CD8-positive, alpha-beta memory T cell (primary cell): ENCODE results near the gene MPND. TPM values are rescaled to one million over a fixed set of nuclear protein-coding genes. Genes with fewer than 3 reads are reported as not detected.

Experiments
- CTCF ChIA-PET: fragments of 350-600 bp; sonication (Branson Sonifier 250); formaldehyde crosslinking; loops from one replicate; lab custom pipeline; 2021; ENCODE audit warnings: antibody characterized with exemption; lab: Charles Lee
- POLR2A ChIA-PET: fragments of 350-600 bp; sonication (Branson Sonifier 250); formaldehyde crosslinking; loops from one replicate; lab custom pipeline; 2021; ENCODE audit warnings: antibody characterized with exemption; lab: Charles Lee
- DNase-seq, 5 donors: peaks; one replicate each; pipeline versions ENCODE4 v3.0.0 to v3.0.0-alpha.2; 2020 to 2022; ENCODE audit warnings: mixed read lengths in 1 of 5
- H3K27ac ChIP-seq: one replicate; pipeline ENCODE4 v1.7.0; 2013; ENCODE audit warnings: low read depth, mild to moderate bottlenecking, low read length, moderate library complexity
- H3K27me3 ChIP-seq: 2 replicates; pipeline ENCODE4 v1.7.0; 2013; ENCODE audit warnings: low read length, mild to moderate bottlenecking; ENCODE audit not compliant: insufficient read depth, poor library complexity, severe bottlenecking
- H3K36me3 ChIP-seq: 2 replicates; pipeline ENCODE4 v1.7.0; 2013; ENCODE audit warnings: mild to moderate bottlenecking, low read length, moderate library complexity; ENCODE audit not compliant: insufficient read depth
- H3K4me1 ChIP-seq: 2 replicates; pipeline ENCODE4 v1.7.0; 2013; ENCODE audit warnings: mild to moderate bottlenecking, low read length, moderate library complexity; ENCODE audit not compliant: insufficient read depth
- H3K4me3 ChIP-seq: 2 replicates; pipeline ENCODE4 v1.7.0; 2013; ENCODE audit warnings: mild to moderate bottlenecking, low read length
- H3K9me3 ChIP-seq: 2 replicates; pipeline ENCODE4 v1.7.0; 2013; ENCODE audit warnings: mild to moderate bottlenecking, low read length
- H3K27ac Mint-ChIP-seq, 8 donors: one replicate each; pipeline ENCODE4 v1.8.0; 2020 to 2021; ENCODE audit warnings: mixed read lengths in 8 of 8, mild to moderate bottlenecking in 6 of 8, inconsistent platforms in 3 of 8, moderate library complexity in 3 of 8
- H3K27me3 Mint-ChIP-seq, 2 donors: one replicate each; pipeline ENCODE4 v1.8.0; 2020 to 2021; ENCODE audit warnings: mixed read lengths in 2 of 2, mild to moderate bottlenecking in 1 of 2, moderate library complexity in 1 of 2
- H3K36me3 Mint-ChIP-seq, 3 donors: one replicate each; pipeline ENCODE4 v1.8.0; 2020 to 2021; ENCODE audit warnings: mixed read lengths in 3 of 3, inconsistent platforms in 1 of 3, mild to moderate bottlenecking in 1 of 3
- H3K4me1 Mint-ChIP-seq, 3 donors: one replicate each; pipeline ENCODE4 v1.8.0; 2020 to 2021; ENCODE audit warnings: mixed read lengths in 3 of 3, inconsistent platforms in 1 of 3, mild to moderate bottlenecking in 1 of 3
- H3K4me3 Mint-ChIP-seq, 7 donors: one replicate each; pipeline ENCODE4 v1.8.0; 2020 to 2021; ENCODE audit warnings: mixed read lengths in 7 of 7, mild to moderate bottlenecking in 6 of 7, moderate library complexity in 4 of 7, inconsistent platforms in 2 of 7
- H3K9me3 Mint-ChIP-seq, 5 donors: one replicate each; pipeline ENCODE4 v1.8.0; 2020 to 2022; ENCODE audit warnings: mixed read lengths in 5 of 5, mild to moderate bottlenecking in 3 of 5, moderate library complexity in 2 of 5, inconsistent platforms in 1 of 5
- polyA plus RNA-seq: library from polyadenylated mRNA; unstranded; fragments of 300-500 nt; fragmentation: Illumina TruSeq; gene quantifications from one replicate; pipeline ENCODE4 v1.2.3, GENCODE V29; 2021
- total RNA-seq, 2 experiments: library from RNA; stranded (reverse); gene quantifications; one replicate each; pipeline ENCODE4 v1.2.3, GENCODE V29; 2021

The MPND gene
- total and polyA plus RNA-seq, 3 experiments from 2014 or later, result 8.4 to 18.3 (median 17.0) TPM

DNA sequence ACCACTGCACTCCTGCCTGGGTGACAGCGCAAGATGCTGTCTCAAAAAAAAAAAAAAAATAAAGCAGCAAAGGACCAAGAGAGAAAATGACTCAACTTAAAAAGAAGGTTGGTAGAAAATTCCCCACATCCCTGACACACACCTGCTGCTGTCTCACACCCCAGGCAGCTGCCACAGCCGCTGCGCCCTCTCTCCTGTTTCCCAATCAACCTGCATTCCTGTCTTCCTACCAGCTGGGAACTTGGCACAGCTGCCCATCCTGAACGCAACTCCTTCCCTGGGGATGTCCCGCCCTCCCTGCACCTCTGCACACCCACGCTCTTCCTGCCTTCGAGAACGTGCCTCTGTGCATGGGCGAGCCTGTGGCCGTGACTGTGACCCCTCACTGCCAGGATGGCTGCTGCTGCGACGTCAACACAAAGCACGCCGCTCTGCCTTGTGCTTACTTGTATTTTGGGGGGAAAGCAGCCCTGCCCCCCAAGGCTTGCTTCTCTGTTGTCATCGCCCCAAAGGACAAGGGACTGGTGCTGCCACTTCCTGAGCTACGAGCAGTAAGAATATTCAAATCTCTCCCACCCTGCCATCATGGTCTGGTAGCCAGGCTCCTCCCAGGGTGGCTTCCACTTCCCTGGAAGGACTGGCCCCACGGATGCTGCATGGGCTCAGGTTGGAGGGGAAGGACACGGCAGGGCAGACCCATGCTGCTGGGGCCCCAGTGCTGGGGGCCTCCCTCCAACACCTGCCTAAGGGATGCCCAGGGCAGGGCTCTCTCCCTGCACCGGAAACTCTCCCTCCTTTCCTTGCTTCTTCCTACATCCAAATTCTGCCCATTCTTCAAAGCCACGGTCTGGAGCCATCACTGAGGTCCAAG is 36.3 kb downstream of the MPND start:
- H3K36me3 ChIP-seq, result no peaks in the 10 kb centered on the region
- ChIA-PET CTCF (interaction anchor here (0.6 to 1.6 kb wide), 5 partner anchors 10 to 38 kb away, joined by 3 to 5 read pairs (median 4); no protein-coding TSS in a partner anchor), POLR2A (interaction anchor here (1.1 to 1.9 kb wide), 3 partner anchors 10 to 37 kb away, joined by 3 to 6 read pairs (median 4); partner anchors contain the start of gene SH3GL1)
- no peaks in the 10 kb centered on the region for H3K27me3 Mint-ChIP-seq
- H3K27ac Mint-ChIP-seq, result peak overlapping the region; percentile 86 to 99 (median 96)
- peaks cover 45% of the 10 kb centered on the region for H3K4me1 ChIP-seq
- H3K4me3 ChIP-seq, result peak overlapping the region; percentile 27
- H3K4me3 Mint-ChIP-seq, result peak overlapping the region; percentile 40 to 94 (median 87)
- H3K27me3 ChIP-seq, result no peaks in the 10 kb centered on the region
- H3K36me3 Mint-ChIP-seq, result peaks cover 0 to 17% (median 0%) of the 10 kb centered on the region in 3 donors
- H3K4me1 Mint-ChIP-seq, result peaks cover 44 to 72% (median 46%) of the 10 kb centered on the region in 3 donors
- H3K27ac ChIP-seq, result peak overlapping the region; percentile 40
- no peaks in the 10 kb centered on the region for H3K9me3 ChIP-seq
- no peaks in the 10 kb centered on the region for H3K9me3 Mint-ChIP-seq
- DNase-seq, result peak in 2 of 5 donors; percentile 17 to 56

DNA sequence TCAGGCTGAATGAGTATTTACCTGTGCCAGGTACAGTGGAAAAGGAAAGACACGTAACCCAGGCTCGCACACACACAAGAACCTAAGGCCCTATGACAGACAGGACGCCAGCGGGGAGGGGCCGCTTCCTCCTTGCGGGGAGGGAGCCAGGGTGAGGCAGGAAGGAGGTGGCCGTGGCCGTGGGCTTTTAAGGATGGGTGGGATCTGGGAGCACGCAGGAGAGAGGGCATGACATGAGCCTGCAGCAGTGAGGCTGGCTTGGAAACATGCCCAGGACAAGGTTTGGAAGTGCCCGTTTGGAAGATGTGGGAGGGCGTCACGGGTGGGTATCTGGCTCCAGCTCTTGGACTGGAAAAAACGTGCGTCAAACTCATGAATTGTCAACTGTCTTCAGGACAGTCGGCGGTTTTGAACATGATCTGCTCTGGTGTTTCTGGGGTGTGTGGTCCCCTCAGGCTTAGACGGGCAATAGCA is 36.9 kb downstream of the MPND start:
- Histone ChIP-seq H3K9me3 (no peaks in the 10 kb centered on the region), H3K4me3 (peak overlapping the region; percentile 27), H3K4me1 (peaks cover 45% of the 10 kb centered on the region), H3K36me3 (no peaks in the 10 kb centered on the region), H3K27ac (peak overlapping the region; percentile 40), H3K27me3 (no peaks in the 10 kb centered on the region)
- ChIA-PET CTCF (interaction anchor here (0.6 to 1.6 kb wide), 4 partner anchors 13 to 38 kb away, joined by 3 to 5 read pairs (median 4); no protein-coding TSS in a partner anchor), POLR2A (interaction anchor here (1.1 to 1.9 kb wide), 3 partner anchors 10 to 38 kb away, joined by 3 to 6 read pairs (median 4); partner anchors contain the start of gene SH3GL1)
- Mint-ChIP-seq H3K27me3 (no peaks in the 10 kb centered on the region), H3K36me3 (peaks cover 0 to 20% (median 0%) of the 10 kb centered on the region in 3 donors), H3K4me3 (peak overlapping the region; percentile 40 to 94 (median 87)), H3K27ac (peak overlapping the region; percentile 86 to 99 (median 96)), H3K4me1 (peaks cover 45 to 72% (median 46%) of the 10 kb centered on the region in 3 donors), H3K9me3 (no peaks in the 10 kb centered on the region)
- DNase-seq, result peak; percentile 42 to 72 (median 58)

- H3K27me3 ChIP-seq, result no peaks in the 10 kb centered on the region
These were observed 42.1 kb downstream of the MPND start for GRCh38 chr19:4385291-4386040.

GRCh38 chr19:4386041-4386782 is 42.9 kb downstream of the MPND start:
- Histone ChIP-seq H3K4me1 (peaks cover 19% of the 10 kb centered on the region), H3K36me3 (no peaks in the 10 kb centered on the region), H3K27ac (no peak overlapping the region), H3K27me3 (no peaks in the 10 kb centered on the region), H3K9me3 (no peaks in the 10 kb centered on the region), H3K4me3 (no peak overlapping the region)
- peaks cover 0 to 57% (median 3%) of the 10 kb centered on the region in 3 donors for H3K36me3 Mint-ChIP-seq
- no peaks in the 10 kb centered on the region for H3K27me3 Mint-ChIP-seq
- no peaks in the 10 kb centered on the region for H3K9me3 Mint-ChIP-seq
- ChIA-PET CTCF (interaction anchor here (1.0 kb wide), 1 partner anchor 16 kb away, joined by 3 read pairs; no protein-coding TSS in a partner anchor), POLR2A (no interaction called here)
- no peak overlapping the region for H3K4me3 Mint-ChIP-seq
- H3K4me1 Mint-ChIP-seq, result peaks cover 19 to 45% (median 22%) of the 10 kb centered on the region in 3 donors
- DNase-seq, result no peak
- peak overlapping the region in 1 of 8 donors; percentile 23 for H3K27ac Mint-ChIP-seq

More at GRCh38 chr19:4385291-4386040, 42.1 kb downstream of the MPND start:
- POLR2A ChIA-PET, result no interaction called here
- CTCF ChIA-PET, result interaction anchor here (1.7 kb wide), 1 partner anchor 32 kb away, joined by 3 read pairs; no protein-coding TSS in a partner anchor
- Mint-ChIP-seq H3K27me3 (no peaks in the 10 kb centered on the region), H3K27ac (peak overlapping the region in 2 of 8 donors; percentile 17 to 83), H3K9me3 (no peaks in the 10 kb centered on the region), H3K36me3 (peaks cover 0 to 54% (median 3%) of the 10 kb centered on the region in 3 donors), H3K4me3 (peak overlapping the region in 1 of 7 donors; percentile 18), H3K4me1 (peaks cover 23 to 45% (median 24%) of the 10 kb centered on the region in 3 donors)
- DNase-seq, result no peak
- no peak overlapping the region for H3K27ac ChIP-seq
- H3K36me3 ChIP-seq, result no peaks in the 10 kb centered on the region
- H3K4me1 ChIP-seq, result peaks cover 18% of the 10 kb centered on the region
- H3K4me3 ChIP-seq, result no peak overlapping the region
- H3K9me3 ChIP-seq, result no peaks in the 10 kb centered on the region

- CTCF ChIA-PET, result no interaction called here
- Mint-ChIP-seq H3K27ac (peak overlapping the region in 2 of 8 donors; percentile 23 to 94), H3K9me3 (no peaks in the 10 kb centered on the region), H3K36me3 (peaks cover 0 to 60% (median 3%) of the 10 kb centered on the region in 3 donors), H3K4me1 (peaks cover 18 to 50% (median 26%) of the 10 kb centered on the region in 3 donors), H3K27me3 (no peaks in the 10 kb centered on the region), H3K4me3 (no peak overlapping the region)
- Histone ChIP-seq H3K36me3 (peaks cover 4% of the 10 kb centered on the region), H3K27ac (no peak overlapping the region), H3K27me3 (no peaks in the 10 kb centered on the region), H3K9me3 (no peaks in the 10 kb centered on the region), H3K4me1 (peaks cover 29% of the 10 kb centered on the region), H3K4me3 (no peak overlapping the region)
- POLR2A ChIA-PET, result interaction anchor here (0.5 kb wide), 1 partner anchor 10 kb away, joined by 3 read pairs; no protein-coding TSS in a partner anchor
- DNase-seq, result no peak
These were observed 45.1 kb downstream of the MPND start for GRCh38 chr19:4388337-4389063.

DNA sequence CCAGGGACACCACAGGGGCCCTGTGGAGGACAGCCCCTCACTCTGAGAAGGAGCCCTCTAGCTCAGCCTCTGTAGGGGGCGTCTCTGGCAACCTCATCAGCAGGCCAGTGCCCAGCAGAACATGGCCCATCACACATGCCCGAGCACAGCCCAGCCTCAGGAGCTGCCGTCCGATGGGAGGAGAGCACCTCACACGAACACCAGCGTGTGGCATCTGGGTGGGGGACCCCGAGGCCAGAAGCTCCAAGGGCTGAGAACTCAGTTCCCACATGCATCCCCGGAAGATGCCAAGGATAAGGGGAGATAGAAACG is 45.7 kb downstream of the MPND start:
- CTCF ChIA-PET, result no interaction called here
- H3K27me3 Mint-ChIP-seq, result no peaks in the 10 kb centered on the region
- H3K4me1 ChIP-seq, result peaks cover 29% of the 10 kb centered on the region

More for the DNA sequence above, 45.7 kb downstream of the MPND start:
- Mint-ChIP-seq H3K4me3 (no peak overlapping the region), H3K9me3 (no peaks in the 10 kb centered on the region), H3K4me1 (peaks cover 21 to 48% (median 29%) of the 10 kb centered on the region in 3 donors), H3K27ac (peak overlapping the region in 1 of 8 donors; percentile 21), H3K36me3 (peaks cover 0 to 57% (median 3%) of the 10 kb centered on the region in 3 donors)
- H3K9me3 ChIP-seq, result no peaks in the 10 kb centered on the region
- no peak overlapping the region for H3K27ac ChIP-seq
- no peak overlapping the region for H3K4me3 ChIP-seq
- no peak for DNase-seq
- POLR2A ChIA-PET, result interaction anchor here (0.5 kb wide), 1 partner anchor 10 kb away, joined by 3 read pairs; no protein-coding TSS in a partner anchor
- H3K27me3 ChIP-seq, result no peaks in the 10 kb centered on the region
- H3K36me3 ChIP-seq, result peaks cover 4% of the 10 kb centered on the region
